ENCODE results near the gene GINS2.

GINS2 gene

GRCh38 chr16:85716022-85716679 lies 27.4 kb upstream of the GINS2 start:
- DNase-seq: no peak

GRCh38 chr16:85715169-85716021 lies 26.6 kb upstream of the GINS2 start:
- no peak for DNase-seq

- no peak for DNase-seq
These were observed 24.0 kb upstream of the GINS2 start for GRCh38 chr16:85712801-85713200.

DNA sequence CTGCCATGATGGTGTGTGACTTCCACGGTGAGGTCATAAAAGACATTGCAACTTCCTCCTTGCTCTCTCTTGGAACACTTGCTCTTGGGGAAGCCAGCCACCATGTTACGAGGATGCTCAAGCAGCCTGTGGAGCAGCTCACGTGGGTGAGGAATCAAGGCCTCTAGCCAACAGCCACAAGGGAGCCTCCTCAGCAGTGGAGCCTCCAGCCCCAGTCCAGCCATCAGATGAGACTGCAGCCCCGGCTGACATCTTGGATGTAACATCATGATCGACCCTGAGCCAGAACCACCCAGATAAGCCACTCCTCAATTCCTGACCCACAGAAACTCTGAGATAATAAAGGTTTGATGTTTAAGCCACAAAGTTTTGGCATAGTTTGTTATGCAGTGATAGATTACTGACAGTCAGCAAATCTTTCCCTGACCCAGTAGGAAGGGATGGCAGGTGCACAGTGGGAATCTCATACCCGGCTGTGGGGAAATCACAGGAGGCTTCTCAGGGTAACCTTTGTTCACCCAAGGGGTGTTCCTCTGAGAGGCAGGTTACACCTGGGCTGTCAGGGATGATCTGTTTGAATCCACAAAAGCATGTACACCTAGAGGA lies 23.3 kb upstream of the GINS2 start:
- no peak for DNase-seq

- DNase-seq: no peak
These were observed 22.0 kb upstream of the GINS2 start for GRCh38 chr16:85710732-85711131.

DNA sequence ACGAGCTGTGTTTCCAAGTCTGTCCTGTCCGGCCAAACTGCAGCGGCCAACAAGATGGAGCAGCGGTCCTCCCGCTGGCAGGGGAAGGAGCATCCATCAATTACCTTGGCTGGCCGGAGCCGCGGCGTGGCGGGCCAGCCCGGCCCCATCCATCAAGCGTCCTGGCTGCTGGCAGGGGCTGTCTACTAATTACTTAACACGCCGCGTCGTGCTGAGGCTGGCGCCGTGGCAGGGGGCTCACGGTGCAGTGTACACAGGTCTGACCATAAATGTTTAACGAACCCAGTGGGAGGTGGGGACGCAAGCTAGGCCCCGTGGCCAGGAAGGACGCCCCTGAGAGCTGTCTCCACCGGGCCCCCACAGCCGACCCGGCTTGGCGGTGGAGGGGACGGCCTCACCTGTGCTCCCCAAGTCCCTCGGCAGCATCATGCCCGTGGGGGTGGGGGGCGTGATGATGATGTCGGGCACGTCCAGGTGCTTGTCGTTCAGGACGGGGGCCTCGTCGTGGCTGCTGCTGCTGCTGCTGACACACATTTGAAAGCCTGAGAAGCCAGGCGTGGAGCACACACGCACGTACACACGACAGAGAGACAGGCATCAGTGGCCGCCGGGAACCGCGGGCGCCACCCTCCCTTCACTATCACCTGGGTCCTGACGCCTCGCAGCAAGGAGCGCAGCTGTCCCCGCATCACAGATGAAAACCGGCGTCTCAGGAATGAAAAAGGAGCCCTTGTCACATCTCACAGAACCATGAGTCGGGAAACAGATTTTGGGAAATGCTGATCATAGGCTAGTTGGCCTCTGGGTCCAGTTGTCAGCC lies 21.2 kb upstream of the GINS2 start:
- DNase-seq: no peak

- no peak for DNase-seq
These were observed 19.6 kb upstream of the GINS2 start for GRCh38 chr16:85708338-85708737.

DNA sequence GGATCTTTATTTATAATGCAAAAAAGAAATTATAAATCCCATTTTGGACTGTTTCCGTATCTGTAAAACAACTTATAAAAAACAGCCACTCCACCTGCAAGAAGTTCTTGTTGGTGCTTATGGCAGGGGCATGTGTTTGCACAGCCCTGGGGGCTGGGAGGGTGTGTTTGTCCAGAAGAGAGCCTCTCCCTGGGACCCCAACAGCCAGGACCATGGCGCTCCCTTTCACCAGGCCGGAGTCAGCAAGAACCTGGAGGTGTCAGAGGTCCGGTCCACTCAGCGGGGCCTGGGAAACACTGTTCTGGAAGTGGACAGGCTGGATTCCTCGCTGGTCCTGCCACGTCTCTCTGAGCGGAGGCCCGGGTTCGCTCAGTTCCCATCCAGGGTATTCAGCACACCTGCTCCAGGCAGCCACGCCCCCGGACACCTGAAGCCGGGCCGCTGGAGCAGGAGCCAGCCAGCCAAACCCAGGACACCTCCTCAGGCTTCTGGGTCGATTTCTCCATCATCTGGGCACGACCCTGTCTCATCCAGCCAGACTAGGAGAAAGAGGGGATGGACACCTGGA lies 18.9 kb upstream of the GINS2 start:
- no peak for DNase-seq

DNA sequence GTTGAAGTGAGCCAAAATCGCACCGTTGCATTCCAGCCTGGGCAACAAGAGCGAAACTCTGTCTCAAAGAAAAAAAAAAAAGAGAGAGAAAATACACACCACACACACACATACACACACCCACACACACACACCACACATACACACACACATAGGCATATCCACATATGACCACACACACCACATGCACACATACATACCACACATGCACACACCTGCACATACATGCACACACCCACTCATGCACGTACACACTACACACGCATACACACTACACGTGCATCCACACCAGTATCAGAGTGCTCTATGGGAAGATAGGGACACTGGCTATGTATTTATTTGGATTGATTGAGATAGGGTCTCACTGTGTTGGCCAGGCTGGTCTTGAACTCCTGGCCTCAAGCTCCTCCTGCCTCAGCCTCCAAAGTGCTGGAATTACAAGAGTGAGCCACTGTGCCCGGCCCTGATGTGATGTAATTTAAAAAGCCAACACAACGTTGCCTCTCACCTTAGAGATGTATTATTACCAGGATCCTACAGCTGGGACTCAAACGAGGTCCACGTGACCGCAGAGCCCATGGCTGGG lies 17.8 kb upstream of the GINS2 start:
- DNase-seq: no peak

DNA sequence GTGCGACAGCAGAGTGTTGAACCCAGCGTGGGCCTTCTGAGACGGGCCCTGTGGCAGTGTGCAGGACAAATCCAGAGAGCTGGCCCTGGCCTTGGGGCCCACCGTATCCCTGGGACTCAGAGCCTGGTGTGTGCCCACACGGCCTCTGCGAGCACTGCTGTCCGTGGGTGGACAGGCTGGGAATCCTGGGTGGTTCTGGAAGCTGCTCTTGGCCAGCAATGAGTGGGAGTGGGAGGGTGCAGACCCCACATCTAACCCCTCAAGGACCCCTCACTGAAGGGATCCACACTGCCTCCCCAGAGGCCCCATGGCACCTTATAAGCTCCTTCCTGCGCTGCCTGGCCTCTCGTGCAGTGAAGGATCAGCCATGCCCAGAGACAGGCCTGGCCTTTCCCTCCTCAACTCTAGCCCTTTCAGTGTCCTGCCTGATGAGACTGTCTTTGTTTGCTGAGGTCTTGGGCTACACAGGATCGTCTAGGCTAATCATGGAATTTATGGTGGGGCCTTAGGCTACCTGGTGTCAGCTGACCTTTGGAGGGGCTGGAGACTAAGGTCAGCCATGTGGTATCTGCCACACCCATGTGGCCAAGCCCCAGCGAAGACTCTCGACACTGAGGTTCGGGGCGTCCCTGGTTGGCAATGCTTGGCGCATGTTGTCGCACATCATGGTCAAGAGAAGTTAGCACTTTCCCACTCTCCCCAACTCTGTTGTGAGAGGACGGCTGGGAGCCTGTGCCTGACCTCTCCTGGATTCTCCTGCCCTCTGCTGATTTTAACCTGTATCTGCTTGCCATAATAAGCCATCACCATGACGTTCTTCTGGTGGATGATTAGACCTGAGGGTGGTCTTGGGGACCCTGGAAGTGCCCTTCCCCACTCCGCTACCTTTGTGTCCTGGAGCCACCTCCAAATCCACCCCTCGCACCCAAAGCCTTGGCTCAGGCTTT lies 16.4 kb upstream of the GINS2 start:
- no peak for DNase-seq

- DNase-seq: no peak
These were observed 15.3 kb upstream of the GINS2 start for GRCh38 chr16:85704011-85704410.

- no peak for DNase-seq
These were observed 10.9 kb upstream of the GINS2 start for GRCh38 chr16:85699628-85700027.

DNA sequence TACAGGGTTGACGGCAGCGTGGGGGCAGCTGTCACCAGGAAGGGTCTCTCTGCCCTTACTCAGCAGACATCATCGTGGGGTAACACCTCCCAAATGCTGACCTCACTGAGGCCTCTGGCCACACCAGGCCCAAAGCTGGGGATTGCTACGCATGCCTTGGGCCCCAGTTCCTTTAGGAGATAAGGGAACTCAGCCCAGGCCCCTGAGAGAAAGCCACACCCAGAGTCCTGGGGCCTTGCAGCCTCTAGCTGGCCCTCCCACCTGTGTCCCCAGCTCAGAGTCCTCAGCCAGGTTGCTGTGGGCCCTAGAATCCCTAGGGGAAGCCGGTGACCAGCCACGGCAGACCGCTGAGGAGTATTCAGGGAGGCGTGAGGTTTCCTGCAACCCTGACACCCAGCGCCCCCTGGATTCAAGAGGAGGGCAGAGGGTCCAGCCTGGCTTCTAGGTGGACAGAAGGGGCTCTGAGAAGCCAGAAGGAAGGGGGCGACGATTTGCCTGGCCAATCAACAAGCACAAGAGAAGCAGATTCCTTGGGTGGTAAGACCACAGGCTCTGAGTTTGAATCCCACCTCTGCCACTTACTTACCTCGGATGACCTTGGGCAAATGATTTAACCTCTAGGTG lies 10.3 kb upstream of the GINS2 start:
- DNase-seq: no peak

DNA sequence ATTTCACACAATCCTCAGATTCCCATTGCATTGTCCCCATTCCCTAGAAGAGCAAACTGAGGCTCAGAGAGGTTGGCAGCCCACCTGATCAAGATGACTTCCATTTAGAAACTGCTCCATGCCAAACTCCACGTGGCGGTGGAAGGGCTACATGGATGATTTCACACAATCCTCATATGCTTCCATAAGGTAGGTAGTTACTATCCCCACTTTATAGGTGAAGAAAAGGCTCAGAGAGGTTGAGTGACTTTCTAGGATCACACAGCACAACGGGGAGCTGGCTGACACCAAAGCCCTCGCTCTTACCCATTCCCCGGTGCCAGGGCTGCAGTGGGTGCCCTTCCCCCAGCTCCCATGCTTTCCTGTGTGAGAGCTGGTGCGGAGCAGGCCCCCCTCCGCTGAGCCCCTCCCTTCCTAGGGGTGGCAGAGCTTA lies 9.7 kb upstream of the GINS2 start:
- no peak for DNase-seq

GRCh38 chr16:85697431-85697830 lies 8.7 kb upstream of the GINS2 start:
- DNase-seq: no peak

DNA sequence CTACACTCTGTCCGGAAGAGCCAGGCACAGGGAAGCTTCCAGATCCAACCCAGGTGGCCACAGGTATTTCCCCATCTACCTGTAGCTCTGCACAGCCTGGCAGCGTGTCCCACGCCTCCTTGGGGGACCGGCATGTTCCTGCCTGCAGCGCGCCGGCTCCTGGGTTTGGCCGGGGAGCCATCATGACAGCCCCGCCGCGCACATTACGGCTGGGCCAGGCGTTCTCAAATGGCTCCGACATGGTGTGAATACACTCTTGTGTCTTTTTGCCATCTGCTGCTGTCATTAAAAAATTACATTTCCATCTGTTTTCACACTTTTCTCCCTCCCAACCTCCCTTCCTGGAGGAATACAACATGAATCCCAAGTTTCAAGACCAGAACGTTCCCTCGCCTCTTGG lies 8.0 kb upstream of the GINS2 start:
- DNase-seq: no peak

GRCh38 chr16:85695196-85696128 lies 6.7 kb upstream of the GINS2 start:
- DNase-seq: no peak

- no peak for DNase-seq
These were observed 1.8 kb upstream of the GINS2 start for GRCh38 chr16:85690469-85691064.

DNA sequence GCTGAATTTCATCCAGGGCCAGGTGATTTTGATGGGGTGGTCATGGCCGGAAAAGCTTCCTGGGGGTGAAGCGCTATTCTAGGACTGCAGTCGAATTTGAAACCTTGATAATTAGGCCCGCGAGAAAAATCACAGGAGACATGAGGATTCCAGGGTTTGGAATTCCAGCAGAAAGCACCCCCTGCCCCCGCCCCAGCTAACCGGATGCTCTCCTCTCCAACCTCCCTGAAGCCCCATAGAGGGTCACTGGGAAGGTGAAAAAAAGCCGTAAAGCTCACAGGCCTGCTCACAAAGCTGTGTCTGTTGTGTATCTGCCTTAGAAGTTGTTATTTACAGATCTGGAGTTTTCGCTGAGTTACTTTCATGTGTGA lies 1.2 kb upstream of the GINS2 start:
- DNase-seq: no peak
